HEK293 (cell line): ENCODE data around the gene HSBP1.

Experiments used
- CTCF ChIA-PET: fragments of 350-600 bp; formaldehyde crosslinking; extraction: SDS; loops from one replicate; lab custom pipeline; 2021; ENCODE audit warnings: antibody characterized with exemption; lab: Yijun Ruan, JAX
- POLR2A ChIA-PET: fragments of 300-600 bp; formaldehyde crosslinking; extraction: SDS; loops from one replicate; lab custom pipeline; 2020; ENCODE audit warnings: antibody characterized with exemption, inconsistent platforms; lab: Yijun Ruan, JAX
- H3K27ac ChIP-seq: fragments of 200-500 bp; sonication (Bioruptor generic); 2 replicates; pipeline ENCODE4 v1.5.1; 2014; ENCODE audit warnings: low read depth, low read length, control low read depth, inconsistent platforms; ENCODE audit errors: extremely low read depth
- H3K36me3 ChIP-seq, 2 experiments: fragments of 200-500 bp in 1 of 2; sonication (Bioruptor generic) in 1 of 2; 1 replicate in 1 of 2; 2 replicates in 1 of 2; pipeline ENCODE4 v1.5.1; 2014 to 2017; ENCODE audit warnings: inconsistent platforms in 2 of 2, low read length in 2 of 2; ENCODE audit not compliant: control insufficient read depth in 2 of 2, insufficient read depth in 1 of 2
- H3K4me1 ChIP-seq: fragments of 200-500 bp; sonication (Bioruptor generic); 2 replicates; pipeline ENCODE4 v1.5.1; 2014; ENCODE audit warnings: mild to moderate bottlenecking, low read length, inconsistent platforms; ENCODE audit not compliant: control insufficient read depth, insufficient read depth
- H3K4me3 ChIP-seq: 2 replicates; pipeline ENCODE4 v1.5.1; 2011; ENCODE audit warnings: low read depth, mild to moderate bottlenecking, control low read depth, low read length, moderate library complexity
- H3K9me3 ChIP-seq: fragments of 200-500 bp; sonication (Bioruptor generic); 2 replicates; pipeline ENCODE4 v1.5.1; 2014; ENCODE audit warnings: low read depth, low read length, inconsistent platforms; ENCODE audit not compliant: control insufficient read depth, insufficient read depth
- BCL6B ChIP-seq: fragments of 450-650 bp; formaldehyde crosslinking; IDR thresholded peaks from 2 replicates; pipeline ENCODE4 v1.5.1; 2017; ENCODE audit warnings: missing biosample characterization, missing genetic modification characterization
- FEZF1 ChIP-seq: fragments of 450-650 bp; formaldehyde crosslinking; IDR thresholded peaks from 2 replicates; pipeline ENCODE4 v1.5.1; 2016; ENCODE audit warnings: missing biosample characterization, missing genetic modification characterization
- IKZF3 ChIP-seq: fragments of 450-650 bp; IDR thresholded peaks from 2 replicates; pipeline ENCODE4 v1.5.0; 2018; ENCODE audit warnings: missing biosample characterization, mild to moderate bottlenecking, missing genetic modification characterization, moderate library complexity
- KLF9 ChIP-seq: fragments of 450-650 bp; formaldehyde crosslinking; IDR thresholded peaks from 2 replicates; pipeline ENCODE4 v1.5.1; 2016; ENCODE audit warnings: missing biosample characterization, missing genetic modification characterization, low read depth
- WT1 ChIP-seq: fragments of 450-650 bp; formaldehyde crosslinking; IDR thresholded peaks from 2 replicates; pipeline ENCODE4 v1.5.1; 2016; ENCODE audit warnings: missing biosample characterization, missing genetic modification characterization
- ZBTB17 ChIP-seq: fragments of 450-650 bp; formaldehyde crosslinking; IDR thresholded peaks from 2 replicates; pipeline ENCODE4 v1.5.1; 2016; ENCODE audit warnings: missing biosample characterization, missing genetic modification characterization
- ZBTB48 ChIP-seq: fragments of 450-650 bp; formaldehyde crosslinking; IDR thresholded peaks from 2 replicates; pipeline ENCODE4 v1.5.1; 2016; ENCODE audit warnings: missing biosample characterization, missing genetic modification characterization
- ZBTB7A ChIP-seq: fragments of 450-650 bp; formaldehyde crosslinking; IDR thresholded peaks from 2 replicates; pipeline ENCODE4 v1.5.1; 2016; ENCODE audit warnings: low read depth, missing biosample characterization, missing genetic modification characterization
- ZNF155 ChIP-seq: fragments of 450-650 bp; formaldehyde crosslinking; IDR thresholded peaks from 2 replicates; pipeline ENCODE4 v1.5.1; 2016; ENCODE audit warnings: missing biosample characterization, missing genetic modification characterization
- ZNF169 ChIP-seq: fragments of 450-650 bp; formaldehyde crosslinking; IDR thresholded peaks from 2 replicates; pipeline ENCODE4 v1.5.1; 2016; ENCODE audit warnings: missing biosample characterization, missing genetic modification characterization
- ZNF266 ChIP-seq: fragments of 450-650 bp; formaldehyde crosslinking; IDR thresholded peaks from 2 replicates; pipeline ENCODE4 v1.5.1; 2016; ENCODE audit warnings: missing biosample characterization, missing genetic modification characterization, low read depth
- ZNF354C ChIP-seq: fragments of 450-650 bp; formaldehyde crosslinking; IDR thresholded peaks from 2 replicates; pipeline ENCODE4 v1.5.1; 2016; ENCODE audit warnings: missing biosample characterization, missing genetic modification characterization, low read depth, borderline replicate concordance
- ZNF394 ChIP-seq: fragments of 450-650 bp; formaldehyde crosslinking; IDR thresholded peaks from 2 replicates; pipeline ENCODE4 v1.5.1; 2016; ENCODE audit warnings: missing biosample characterization, missing genetic modification characterization, mild to moderate bottlenecking, moderate library complexity, borderline replicate concordance
- ZNF558 ChIP-seq: fragments of 450-650 bp; formaldehyde crosslinking; IDR thresholded peaks from 2 replicates; pipeline ENCODE4 v1.5.1; 2016; ENCODE audit warnings: missing biosample characterization, missing genetic modification characterization
- ZNF621 ChIP-seq: fragments of 450-650 bp; formaldehyde crosslinking; IDR thresholded peaks from 2 replicates; pipeline ENCODE4 v1.5.1; 2017; ENCODE audit warnings: missing biosample characterization, missing genetic modification characterization
- ZNF677 ChIP-seq: fragments of 450-650 bp; IDR thresholded peaks from 2 replicates; pipeline ENCODE4 v1.5.0; 2018; ENCODE audit warnings: missing biosample characterization, mild to moderate bottlenecking, missing genetic modification characterization, moderate library complexity
- ZSCAN16 ChIP-seq: fragments of 450-650 bp; formaldehyde crosslinking; IDR thresholded peaks from 2 replicates; pipeline ENCODE4 v1.5.1; 2016; ENCODE audit warnings: missing biosample characterization, missing genetic modification characterization
- TF ChIP-seq, protein P1 (sequence below): fragments of 450-650 bp; formaldehyde crosslinking; IDR thresholded peaks from 2 replicates; pipeline ENCODE4 v1.5.1; 2016; ENCODE audit warnings: missing biosample characterization, missing genetic modification characterization
- TF ChIP-seq, protein P2 (sequence below): fragments of 450-650 bp; formaldehyde crosslinking; IDR thresholded peaks from 2 replicates; pipeline ENCODE4 v1.5.1; 2016; ENCODE audit warnings: missing biosample characterization, missing genetic modification characterization

HSBP1 gene

GRCh38 chr16:83807327-83807709, 460 bp upstream of the HSBP1 start (continued):
- TF ChIP-seq BCL6B, result no peak
- no peak for TF ChIP-seq ZNF394 (tag by site-specific recombination)
- no peak for TF ChIP-seq WT1 (tag by site-specific recombination)
- no peak for TF ChIP-seq ZNF354C (tag by site-specific recombination)

- Histone ChIP-seq H3K4me1 (peaks cover 6% of the 10 kb centered on the region), H3K27ac (peak overlapping the region; percentile 71; the same call in 1 of the 2 replicates), H3K9me3 (no peaks in the 10 kb centered on the region), H3K36me3 (peaks cover 6 to 35% of the 10 kb centered on the region in 2 experiments), H3K4me3 (peak overlapping the region; percentile 65)
- TF ChIP-seq ZBTB7A (tag by site-specific recombination), result no peak
- peak; percentile 54 for TF ChIP-seq ZBTB17 (tag by site-specific recombination)
- no peak for TF ChIP-seq ZSCAN16
- CTCF ChIA-PET, result no interaction called here
- POLR2A ChIA-PET, result interaction anchor here (1.1 kb wide), 1 partner anchor 205 kb away, joined by 4 read pairs; no protein-coding TSS in a partner anchor
Measured at GRCh38 chr16:83808573-83809014, 816 bp downstream of the HSBP1 start.

GRCh38 chr16:83809092-83809491, 1.3 kb downstream of the HSBP1 start:
- TF ChIP-seq FEZF1 (tag by site-specific recombination), result no peak
- TF ChIP-seq ZBTB48 (tag by site-specific recombination), result no peak
- no peak for TF ChIP-seq ZNF155 (tag by site-specific recombination)
- TF ChIP-seq IKZF3, result no peak
- no peak for TF ChIP-seq ZNF558 (tag by site-specific recombination)
- TF ChIP-seq ZNF621 (tag by site-specific recombination), result no peak
- TF ChIP-seq, protein P1, sequence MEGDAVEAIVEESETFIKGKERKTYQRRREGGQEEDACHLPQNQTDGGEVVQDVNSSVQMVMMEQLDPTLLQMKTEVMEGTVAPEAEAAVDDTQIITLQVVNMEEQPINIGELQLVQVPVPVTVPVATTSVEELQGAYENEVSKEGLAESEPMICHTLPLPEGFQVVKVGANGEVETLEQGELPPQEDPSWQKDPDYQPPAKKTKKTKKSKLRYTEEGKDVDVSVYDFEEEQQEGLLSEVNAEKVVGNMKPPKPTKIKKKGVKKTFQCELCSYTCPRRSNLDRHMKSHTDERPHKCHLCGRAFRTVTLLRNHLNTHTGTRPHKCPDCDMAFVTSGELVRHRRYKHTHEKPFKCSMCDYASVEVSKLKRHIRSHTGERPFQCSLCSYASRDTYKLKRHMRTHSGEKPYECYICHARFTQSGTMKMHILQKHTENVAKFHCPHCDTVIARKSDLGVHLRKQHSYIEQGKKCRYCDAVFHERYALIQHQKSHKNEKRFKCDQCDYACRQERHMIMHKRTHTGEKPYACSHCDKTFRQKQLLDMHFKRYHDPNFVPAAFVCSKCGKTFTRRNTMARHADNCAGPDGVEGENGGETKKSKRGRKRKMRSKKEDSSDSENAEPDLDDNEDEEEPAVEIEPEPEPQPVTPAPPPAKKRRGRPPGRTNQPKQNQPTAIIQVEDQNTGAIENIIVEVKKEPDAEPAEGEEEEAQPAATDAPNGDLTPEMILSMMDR (tag by site-specific recombination), result no peak
- TF ChIP-seq, protein P2, sequence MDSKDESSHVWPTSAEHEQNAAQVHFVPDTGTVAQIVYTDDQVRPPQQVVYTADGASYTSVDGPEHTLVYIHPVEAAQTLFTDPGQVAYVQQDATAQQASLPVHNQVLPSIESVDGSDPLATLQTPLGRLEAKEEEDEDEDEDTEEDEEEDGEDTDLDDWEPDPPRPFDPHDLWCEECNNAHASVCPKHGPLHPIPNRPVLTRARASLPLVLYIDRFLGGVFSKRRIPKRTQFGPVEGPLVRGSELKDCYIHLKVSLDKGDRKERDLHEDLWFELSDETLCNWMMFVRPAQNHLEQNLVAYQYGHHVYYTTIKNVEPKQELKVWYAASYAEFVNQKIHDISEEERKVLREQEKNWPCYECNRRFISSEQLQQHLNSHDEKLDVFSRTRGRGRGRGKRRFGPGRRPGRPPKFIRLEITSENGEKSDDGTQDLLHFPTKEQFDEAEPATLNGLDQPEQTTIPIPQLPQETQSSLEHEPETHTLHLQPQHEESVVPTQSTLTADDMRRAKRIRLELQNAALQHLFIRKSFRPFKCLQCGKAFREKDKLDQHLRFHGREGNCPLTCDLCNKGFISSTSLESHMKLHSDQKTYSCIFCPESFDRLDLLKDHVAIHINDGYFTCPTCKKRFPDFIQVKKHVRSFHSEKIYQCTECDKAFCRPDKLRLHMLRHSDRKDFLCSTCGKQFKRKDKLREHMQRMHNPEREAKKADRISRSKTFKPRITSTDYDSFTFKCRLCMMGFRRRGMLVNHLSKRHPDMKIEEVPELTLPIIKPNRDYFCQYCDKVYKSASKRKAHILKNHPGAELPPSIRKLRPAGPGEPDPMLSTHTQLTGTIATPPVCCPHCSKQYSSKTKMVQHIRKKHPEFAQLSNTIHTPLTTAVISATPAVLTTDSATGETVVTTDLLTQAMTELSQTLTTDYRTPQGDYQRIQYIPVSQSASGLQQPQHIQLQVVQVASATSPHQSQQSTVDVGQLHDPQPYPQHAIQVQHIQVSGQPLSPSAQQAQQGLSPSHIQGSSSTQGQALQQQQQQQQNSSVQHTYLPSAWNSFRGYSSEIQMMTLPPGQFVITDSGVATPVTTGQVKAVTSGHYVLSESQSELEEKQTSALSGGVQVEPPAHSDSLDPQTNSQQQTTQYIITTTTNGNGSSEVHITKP (tag by site-specific recombination), result no peak
- no peak for TF ChIP-seq KLF9 (tag by site-specific recombination)
- no peak for TF ChIP-seq ZNF266 (tag by site-specific recombination)
- TF ChIP-seq ZNF677 (tag by site-specific recombination), result no peak
- TF ChIP-seq ZNF169 (tag by site-specific recombination), result no peak
- Histone ChIP-seq H3K36me3 (peaks cover 6 to 35% of the 10 kb centered on the region in 2 experiments), H3K4me3 (peak overlapping the region; percentile 65), H3K27ac (0 out of 2 replicates have a peak overlapping the region, but pooled peaks have one; percentile 71), H3K9me3 (no peaks in the 10 kb centered on the region), H3K4me1 (peaks cover 9% of the 10 kb centered on the region)
- CTCF ChIA-PET, result interaction anchor here (0.7 kb wide), 1 partner anchor 275 kb away, joined by 5 read pairs; no protein-coding TSS in a partner anchor
- POLR2A ChIA-PET, result no interaction called here
